Mesenteric fat pad (tissue), 1 donor: ENCODE data around the gene COL16A1. TPM values are rescaled to one million over a fixed set of nuclear protein-coding genes. Genes with fewer than 3 reads are reported as not detected.

Experiments used
- DNase-seq: peaks from one replicate; pipeline ENCODE4 v3.0.0-alpha.2; 2020; ENCODE audit warnings: low spot score
- total RNA-seq: library from RNA; stranded (reverse); fragmentation: NEBNext Ultra II Directional; extraction: Animal tissue kit (Norgen Biotek cat#: 25700); gene quantifications from one replicate; pipeline ENCODE4 v1.2.1, GENCODE V29; 2021
- donor health status: DM: yes; HTN: yes; CAD: no.

COL16A1 gene
- total RNA-seq, 1 donor from 2014 or later = 38.9 TPM

- DNase-seq = no peak
These were observed 36.6 kb downstream of the COL16A1 start for GRCh38 chr1:31667065-31667785.

- no peak for DNase-seq
These were observed 37.4 kb downstream of the COL16A1 start for GRCh38 chr1:31666263-31666963.

- DNase-seq = no peak
These were observed 38.5 kb downstream of the COL16A1 start for GRCh38 chr1:31665234-31665878.

GRCh38 chr1:31664528-31664927, 39.3 kb downstream of the COL16A1 start:
- no peak for DNase-seq

- DNase-seq = no peak
These were observed 40.0 kb downstream of the COL16A1 start for GRCh38 chr1:31663622-31664452.

GRCh38 chr1:31662463-31662862, 41.4 kb downstream of the COL16A1 start:
- no peak for DNase-seq

GRCh38 chr1:31661856-31662255, 42.0 kb downstream of the COL16A1 start:
- no peak for DNase-seq

GRCh38 chr1:31660871-31661455, 42.9 kb downstream of the COL16A1 start:
- no peak for DNase-seq

GRCh38 chr1:31659889-31660288, 43.9 kb downstream of the COL16A1 start:
- no peak for DNase-seq

- DNase-seq = no peak
These were observed 45.1 kb downstream of the COL16A1 start for GRCh38 chr1:31658721-31659120.

GRCh38 chr1:31657972-31658510, 45.8 kb downstream of the COL16A1 start:
- no peak for DNase-seq

- DNase-seq = no peak
These were observed 46.6 kb downstream of the COL16A1 start for GRCh38 chr1:31657020-31657804.

- no peak for DNase-seq
These were observed 48.1 kb downstream of the COL16A1 start for GRCh38 chr1:31655756-31656155.

GRCh38 chr1:31655104-31655503, 48.7 kb downstream of the COL16A1 start:
- no peak for DNase-seq

- DNase-seq = no peak
These were observed 49.4 kb downstream of the COL16A1 start for GRCh38 chr1:31654474-31654776.

- no peak for DNase-seq
These were observed 49.9 kb downstream of the COL16A1 start for GRCh38 chr1:31653717-31654473.

GRCh38 chr1:31652891-31653499, 50.8 kb downstream of the COL16A1 start:
- no peak for DNase-seq

- DNase-seq = no peak
These were observed 52.1 kb downstream of the COL16A1 start for GRCh38 chr1:31651766-31652165.

- no peak for DNase-seq
These were observed 52.8 kb downstream of the COL16A1 start for GRCh38 chr1:31651089-31651420.
